Measurements from ENCODE around the gene DPPA5. TPM values are rescaled to one million over a fixed set of nuclear protein-coding genes. Genes with fewer than 3 reads are reported as not detected.
A peak's percentile ranks its signal among the peaks of the same experiment; 100 is the strongest.

The DPPA5 gene
- total and polyA plus RNA-seq, 9 of the 15 experiments (the other 6 are each of a cell fraction or from before 2014, with no cell fraction given), result not detected

DNA sequence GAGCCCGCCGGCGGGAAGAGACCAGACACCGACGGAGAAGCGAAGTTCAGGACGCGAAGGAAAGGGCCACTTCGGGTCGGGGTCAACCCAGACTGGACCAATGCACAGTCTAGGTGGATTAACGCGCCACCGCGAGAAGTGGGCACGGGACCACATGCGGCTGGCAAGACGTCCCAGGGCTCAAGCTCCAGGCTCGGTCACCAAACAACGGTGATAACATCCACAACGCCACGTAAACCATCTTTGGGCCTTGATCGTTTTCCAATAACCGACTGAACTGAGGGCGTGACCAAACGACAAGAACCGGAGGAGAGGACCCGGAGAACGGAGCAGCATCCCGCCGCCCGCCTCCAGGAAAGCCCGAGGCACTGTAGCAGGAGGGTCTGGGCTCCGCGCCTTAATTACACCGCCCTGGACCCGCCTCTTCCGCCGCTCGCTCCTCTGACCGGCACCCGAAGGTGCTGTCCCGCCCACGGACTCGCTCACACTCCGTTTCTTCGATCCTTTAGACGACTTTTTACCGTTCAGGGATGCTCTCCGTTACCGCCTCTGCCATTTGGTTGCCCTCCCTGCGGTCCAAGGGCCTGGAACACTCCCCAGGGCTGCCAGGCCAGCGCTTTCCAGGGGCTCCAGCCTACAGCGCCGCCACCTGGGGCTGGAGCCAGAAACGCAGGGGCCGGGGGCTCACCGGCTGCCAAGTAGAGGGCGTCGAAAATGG, 44.1 kb downstream of the DPPA5 start (continued):
- TF ChIP-seq, protein P1, sequence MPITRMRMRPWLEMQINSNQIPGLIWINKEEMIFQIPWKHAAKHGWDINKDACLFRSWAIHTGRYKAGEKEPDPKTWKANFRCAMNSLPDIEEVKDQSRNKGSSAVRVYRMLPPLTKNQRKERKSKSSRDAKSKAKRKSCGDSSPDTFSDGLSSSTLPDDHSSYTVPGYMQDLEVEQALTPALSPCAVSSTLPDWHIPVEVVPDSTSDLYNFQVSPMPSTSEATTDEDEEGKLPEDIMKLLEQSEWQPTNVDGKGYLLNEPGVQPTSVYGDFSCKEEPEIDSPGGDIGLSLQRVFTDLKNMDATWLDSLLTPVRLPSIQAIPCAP (CRISPR knock-in tag; IDR thresholded peaks at IDR 0.05; ENCODE audit: borderline replicate concordance), result no peak
- TF ChIP-seq PML (IDR thresholded peaks at IDR 0.05; ENCODE audit: low read length) (peak; percentile 66; the same call in 1 of the 2 replicates), GTF2E2 (tag; IDR thresholded peaks at IDR 0.05) (peak; percentile 63; the same call in 1 of the 2 replicates), TEAD2 (tag; IDR thresholded peaks at IDR 0.05) (no peak), CHCHD3 (CRISPR knock-in tag; IDR thresholded peaks at IDR 0.05) (no peak), MAFF (IDR thresholded peaks at IDR 0.05; ENCODE audit: low read length) (no peak), BRCA1 (IDR thresholded peaks at IDR 0.05) (no peak), BRCA1 (CRISPR knock-in tag; IDR thresholded peaks at IDR 0.05) (no peak), ZBTB1 (CRISPR knock-in tag; IDR thresholded peaks at IDR 0.05; ENCODE audit: borderline replicate concordance, low read depth) (0 out of 2 replicates have a peak, but pooled peaks have one; percentile 25), POLR2AphosphoS2 (IDR thresholded peaks at IDR 0.05; ENCODE audit: low read length) (no peak), RBM25 (IDR thresholded peaks at IDR 0.05; ENCODE audit: low read depth, low read length, severe bottlenecking) (no peak), NFE2 (IDR thresholded peaks at IDR 0.05; ENCODE audit: low read depth) (no peak), ARID2 (IDR thresholded peaks at IDR 0.05) (peak; percentile 54; the same call in 1 of the 2 replicates)
- TF ChIP-seq, protein P2, sequence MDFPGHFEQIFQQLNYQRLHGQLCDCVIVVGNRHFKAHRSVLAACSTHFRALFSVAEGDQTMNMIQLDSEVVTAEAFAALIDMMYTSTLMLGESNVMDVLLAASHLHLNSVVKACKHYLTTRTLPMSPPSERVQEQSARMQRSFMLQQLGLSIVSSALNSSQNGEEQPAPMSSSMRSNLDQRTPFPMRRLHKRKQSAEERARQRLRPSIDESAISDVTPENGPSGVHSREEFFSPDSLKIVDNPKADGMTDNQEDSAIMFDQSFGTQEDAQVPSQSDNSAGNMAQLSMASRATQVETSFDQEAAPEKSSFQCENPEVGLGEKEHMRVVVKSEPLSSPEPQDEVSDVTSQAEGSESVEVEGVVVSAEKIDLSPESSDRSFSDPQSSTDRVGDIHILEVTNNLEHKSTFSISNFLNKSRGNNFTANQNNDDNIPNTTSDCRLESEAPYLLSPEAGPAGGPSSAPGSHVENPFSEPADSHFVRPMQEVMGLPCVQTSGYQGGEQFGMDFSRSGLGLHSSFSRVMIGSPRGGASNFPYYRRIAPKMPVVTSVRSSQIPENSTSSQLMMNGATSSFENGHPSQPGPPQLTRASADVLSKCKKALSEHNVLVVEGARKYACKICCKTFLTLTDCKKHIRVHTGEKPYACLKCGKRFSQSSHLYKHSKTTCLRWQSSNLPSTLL (IDR thresholded peaks at IDR 0.05), result no peak
- TF ChIP-seq, protein P3, sequence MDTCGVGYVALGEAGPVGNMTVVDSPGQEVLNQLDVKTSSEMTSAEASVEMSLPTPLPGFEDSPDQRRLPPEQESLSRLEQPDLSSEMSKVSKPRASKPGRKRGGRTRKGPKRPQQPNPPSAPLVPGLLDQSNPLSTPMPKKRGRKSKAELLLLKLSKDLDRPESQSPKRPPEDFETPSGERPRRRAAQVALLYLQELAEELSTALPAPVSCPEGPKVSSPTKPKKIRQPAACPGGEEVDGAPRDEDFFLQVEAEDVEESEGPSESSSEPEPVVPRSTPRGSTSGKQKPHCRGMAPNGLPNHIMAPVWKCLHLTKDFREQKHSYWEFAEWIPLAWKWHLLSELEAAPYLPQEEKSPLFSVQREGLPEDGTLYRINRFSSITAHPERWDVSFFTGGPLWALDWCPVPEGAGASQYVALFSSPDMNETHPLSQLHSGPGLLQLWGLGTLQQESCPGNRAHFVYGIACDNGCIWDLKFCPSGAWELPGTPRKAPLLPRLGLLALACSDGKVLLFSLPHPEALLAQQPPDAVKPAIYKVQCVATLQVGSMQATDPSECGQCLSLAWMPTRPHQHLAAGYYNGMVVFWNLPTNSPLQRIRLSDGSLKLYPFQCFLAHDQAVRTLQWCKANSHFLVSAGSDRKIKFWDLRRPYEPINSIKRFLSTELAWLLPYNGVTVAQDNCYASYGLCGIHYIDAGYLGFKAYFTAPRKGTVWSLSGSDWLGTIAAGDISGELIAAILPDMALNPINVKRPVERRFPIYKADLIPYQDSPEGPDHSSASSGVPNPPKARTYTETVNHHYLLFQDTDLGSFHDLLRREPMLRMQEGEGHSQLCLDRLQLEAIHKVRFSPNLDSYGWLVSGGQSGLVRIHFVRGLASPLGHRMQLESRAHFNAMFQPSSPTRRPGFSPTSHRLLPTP (IDR thresholded peaks at IDR 0.05; ENCODE audit: borderline replicate concordance, extremely low read depth, insufficient read length), result no peak
- TF ChIP-seq, protein P4, sequence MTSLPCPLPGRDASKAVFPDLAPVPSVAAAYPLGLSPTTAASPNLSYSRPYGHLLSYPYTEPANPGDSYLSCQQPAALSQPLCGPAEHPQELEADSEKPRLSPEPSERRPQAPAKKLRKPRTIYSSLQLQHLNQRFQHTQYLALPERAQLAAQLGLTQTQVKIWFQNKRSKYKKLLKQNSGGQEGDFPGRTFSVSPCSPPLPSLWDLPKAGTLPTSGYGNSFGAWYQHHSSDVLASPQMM (CRISPR knock-in tag; IDR thresholded peaks at IDR 0.05), result no peak
- TF ChIP-seq, protein P5, sequence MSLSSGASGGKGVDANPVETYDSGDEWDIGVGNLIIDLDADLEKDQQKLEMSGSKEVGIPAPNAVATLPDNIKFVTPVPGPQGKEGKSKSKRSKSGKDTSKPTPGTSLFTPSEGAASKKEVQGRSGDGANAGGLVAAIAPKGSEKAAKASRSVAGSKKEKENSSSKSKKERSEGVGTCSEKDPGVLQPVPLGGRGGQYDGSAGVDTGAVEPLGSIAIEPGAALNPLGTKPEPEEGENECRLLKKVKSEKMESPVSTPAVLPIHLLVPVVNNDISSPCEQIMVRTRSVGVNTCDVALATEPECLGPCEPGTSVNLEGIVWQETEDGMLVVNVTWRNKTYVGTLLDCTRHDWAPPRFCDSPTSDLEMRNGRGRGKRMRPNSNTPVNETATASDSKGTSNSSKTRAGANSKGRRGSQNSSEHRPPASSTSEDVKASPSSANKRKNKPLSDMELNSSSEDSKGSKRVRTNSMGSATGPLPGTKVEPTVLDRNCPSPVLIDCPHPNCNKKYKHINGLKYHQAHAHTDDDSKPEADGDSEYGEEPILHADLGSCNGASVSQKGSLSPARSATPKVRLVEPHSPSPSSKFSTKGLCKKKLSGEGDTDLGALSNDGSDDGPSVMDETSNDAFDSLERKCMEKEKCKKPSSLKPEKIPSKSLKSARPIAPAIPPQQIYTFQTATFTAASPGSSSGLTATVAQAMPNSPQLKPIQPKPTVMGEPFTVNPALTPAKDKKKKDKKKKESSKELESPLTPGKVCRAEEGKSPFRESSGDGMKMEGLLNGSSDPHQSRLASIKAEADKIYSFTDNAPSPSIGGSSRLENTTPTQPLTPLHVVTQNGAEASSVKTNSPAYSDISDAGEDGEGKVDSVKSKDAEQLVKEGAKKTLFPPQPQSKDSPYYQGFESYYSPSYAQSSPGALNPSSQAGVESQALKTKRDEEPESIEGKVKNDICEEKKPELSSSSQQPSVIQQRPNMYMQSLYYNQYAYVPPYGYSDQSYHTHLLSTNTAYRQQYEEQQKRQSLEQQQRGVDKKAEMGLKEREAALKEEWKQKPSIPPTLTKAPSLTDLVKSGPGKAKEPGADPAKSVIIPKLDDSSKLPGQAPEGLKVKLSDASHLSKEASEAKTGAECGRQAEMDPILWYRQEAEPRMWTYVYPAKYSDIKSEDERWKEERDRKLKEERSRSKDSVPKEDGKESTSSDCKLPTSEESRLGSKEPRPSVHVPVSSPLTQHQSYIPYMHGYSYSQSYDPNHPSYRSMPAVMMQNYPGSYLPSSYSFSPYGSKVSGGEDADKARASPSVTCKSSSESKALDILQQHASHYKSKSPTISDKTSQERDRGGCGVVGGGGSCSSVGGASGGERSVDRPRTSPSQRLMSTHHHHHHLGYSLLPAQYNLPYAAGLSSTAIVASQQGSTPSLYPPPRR (CRISPR knock-in tag; IDR thresholded peaks at IDR 0.05; ENCODE audit: borderline replicate concordance), result no peak

All from K562 (cell line).